H9 (cell line): ENCODE results near the gene BRCA2. TPM values are rescaled to one million over a fixed set of nuclear protein-coding genes. Genes with fewer than 3 reads are reported as not detected.

Source experiments
- DNase-seq: peaks from one replicate; pipeline ENCODE4 v3.0.0-alpha.2; 2017
- H2AFZ ChIP-seq: one replicate; pipeline ENCODE4 v1.6.1; 2013; ENCODE audit warnings: mild to moderate bottlenecking, low read length, control low read depth, moderate library complexity
- H2AK5ac ChIP-seq: 2 replicates; pipeline ENCODE4 v1.6.1; 2013; ENCODE audit warnings: low read length, control low read depth, mixed read lengths; ENCODE audit not compliant: insufficient read length
- H2BK120ac ChIP-seq: one replicate; pipeline ENCODE4 v1.6.1; 2013; ENCODE audit warnings: low read depth, mild to moderate bottlenecking, low read length, control low read depth, inconsistent platforms; ENCODE audit not compliant: poor library complexity, severe bottlenecking
- H2BK12ac ChIP-seq: 2 replicates; pipeline ENCODE4 v1.6.1; 2013; ENCODE audit warnings: low read length, control low read depth, mixed read lengths, low read depth; ENCODE audit not compliant: insufficient read length
- H2BK15ac ChIP-seq: 2 replicates; pipeline ENCODE4 v1.6.1; 2013; ENCODE audit warnings: low read depth, low read length, control low read depth
- H2BK20ac ChIP-seq: one replicate; pipeline ENCODE4 v1.6.1; 2013; ENCODE audit warnings: low read depth, mild to moderate bottlenecking, low read length, control low read depth, inconsistent platforms; ENCODE audit not compliant: poor library complexity, severe bottlenecking
- H2BK5ac ChIP-seq: 2 replicates; pipeline ENCODE4 v1.6.1; 2013; ENCODE audit warnings: low read length, control low read depth, mixed read lengths; ENCODE audit not compliant: insufficient read length
- H3K14ac ChIP-seq: 2 replicates; pipeline ENCODE4 v1.6.1; 2013; ENCODE audit warnings: low read length, control low read depth; ENCODE audit not compliant: insufficient read depth
- H3K18ac ChIP-seq: 2 replicates; pipeline ENCODE4 v1.6.1; 2013; ENCODE audit warnings: low read depth, mild to moderate bottlenecking, mixed read lengths, low read length, control low read depth; ENCODE audit not compliant: insufficient read length
- H3K23ac ChIP-seq: 2 replicates; pipeline ENCODE4 v1.6.1; 2013; ENCODE audit warnings: low read length, control low read depth, mixed read lengths, low read depth; ENCODE audit not compliant: insufficient read length
- H3K23me2 ChIP-seq: 2 replicates; pipeline ENCODE4 v1.6.1; 2013; ENCODE audit warnings: low read depth, mild to moderate bottlenecking, mixed read lengths, low read length, control low read depth; ENCODE audit not compliant: insufficient read length, poor library complexity, severe bottlenecking
- H3K27ac ChIP-seq: 2 replicates; pipeline ENCODE4 v1.5.1; 2013; ENCODE audit warnings: low read length, control low read depth, mixed read lengths, low read depth; ENCODE audit not compliant: insufficient read length
- H3K27me3 ChIP-seq: 2 replicates; pipeline ENCODE4 v1.6.1; 2013; ENCODE audit warnings: low read length, control low read depth, inconsistent platforms; ENCODE audit not compliant: insufficient read depth
- H3K4ac ChIP-seq: 2 replicates; pipeline ENCODE4 v1.6.1; 2013; ENCODE audit warnings: low read depth, mild to moderate bottlenecking, control low read depth, inconsistent platforms, low read length, moderate library complexity
- H3K4me1 ChIP-seq: 2 replicates; pipeline ENCODE4 v1.6.1; 2013; ENCODE audit warnings: low read length, control low read depth, inconsistent platforms; ENCODE audit not compliant: insufficient read depth
- H3K4me2 ChIP-seq: 2 replicates; pipeline ENCODE4 v1.6.1; 2013; ENCODE audit warnings: low read length, control low read depth, mixed read lengths; ENCODE audit not compliant: insufficient read length, insufficient read depth
- H3K56ac ChIP-seq: 2 replicates; pipeline ENCODE4 v1.6.1; 2013; ENCODE audit warnings: low read depth, mild to moderate bottlenecking, mixed read lengths, low read length, control low read depth; ENCODE audit not compliant: insufficient read length
- H3K79me1 ChIP-seq: 2 replicates; pipeline ENCODE4 v1.6.1; 2013; ENCODE audit warnings: low read depth, mild to moderate bottlenecking, moderate library complexity, low read length, control low read depth, inconsistent platforms; ENCODE audit not compliant: insufficient read depth, poor library complexity, severe bottlenecking
- H3K79me2 ChIP-seq: 2 replicates; pipeline ENCODE4 v1.6.1; 2013; ENCODE audit warnings: low read length, control low read depth, inconsistent platforms; ENCODE audit not compliant: insufficient read depth
- H3K9ac ChIP-seq: 2 replicates; pipeline ENCODE4 v1.6.1; 2013; ENCODE audit warnings: low read length, control low read depth, mixed read lengths; ENCODE audit not compliant: insufficient read length; ENCODE audit errors: extremely low read depth
- H3K9me3 ChIP-seq: one replicate; pipeline ENCODE4 v1.6.1; 2013; ENCODE audit warnings: low read depth, low read length, inconsistent platforms; ENCODE audit not compliant: control insufficient read depth
- H3T11ph ChIP-seq: one replicate; pipeline ENCODE4 v1.6.1; 2013; ENCODE audit warnings: mild to moderate bottlenecking, low read length, control low read depth, inconsistent platforms
- H4K20me1 ChIP-seq: one replicate; pipeline ENCODE4 v1.6.1; 2013; ENCODE audit not compliant: control insufficient read depth, insufficient read length, insufficient read depth
- H4K5ac ChIP-seq: 2 replicates; pipeline ENCODE4 v1.6.1; 2013; ENCODE audit warnings: low read depth, mild to moderate bottlenecking, mixed read lengths, low read length, control low read depth; ENCODE audit not compliant: insufficient read length
- H4K8ac ChIP-seq: replicated peaks from 2 replicates; pipeline ENCODE4 v1.6.1; 2013; ENCODE audit warnings: low read length, control low read depth, mixed read lengths, low read depth; ENCODE audit not compliant: insufficient read length
- H4K91ac ChIP-seq: 2 replicates; pipeline ENCODE4 v1.6.1; 2013; ENCODE audit warnings: low read depth, mild to moderate bottlenecking, moderate library complexity, mixed read lengths, low read length, control low read depth; ENCODE audit not compliant: insufficient read length
- H3K27ac Mint-ChIP-seq, 3 experiments: 2 replicates in 2 of 3; 3 replicates in 1 of 3; pipeline ENCODE4 v1.8.0; 2020 to 2021; ENCODE audit warnings: mixed read lengths in 3 of 3, mild to moderate bottlenecking in 1 of 3, moderate library complexity in 1 of 3
- H3K27me3 Mint-ChIP-seq: 2 replicates; pipeline ENCODE4 v1.8.0; 2021; ENCODE audit warnings: low read depth, mild to moderate bottlenecking, moderate library complexity, mixed read lengths
- H3K36me3 Mint-ChIP-seq, 3 experiments: 2 replicates in 2 of 3; 3 replicates in 1 of 3; pipeline ENCODE4 v1.8.0; 2020 to 2021; ENCODE audit warnings: low read depth in 3 of 3, mixed read lengths in 3 of 3; ENCODE audit not compliant: insufficient read depth in 1 of 3
- H3K4me1 Mint-ChIP-seq, 2 experiments: 2 replicates each; pipeline ENCODE4 v1.8.0; 2020; ENCODE audit warnings: mixed read lengths in 2 of 2
- H3K4me3 Mint-ChIP-seq, 2 experiments: 2 replicates in 1 of 2; 3 replicates in 1 of 2; pipeline ENCODE4 v1.8.0; 2020 to 2021; ENCODE audit warnings: mild to moderate bottlenecking in 2 of 2, mixed read lengths in 2 of 2, moderate library complexity in 1 of 2
- H3K9me3 Mint-ChIP-seq, 2 experiments: 2 replicates in 1 of 2; 3 replicates in 1 of 2; pipeline ENCODE4 v1.8.0; 2020; ENCODE audit warnings: mild to moderate bottlenecking in 2 of 2, mixed read lengths in 2 of 2, moderate library complexity in 1 of 2
- whole genome bisulfite sequencing: extraction: QIAGEN DNeasy Blood & Tissue Kit; methylation state at CpG from one replicate; pipeline ENCODE4 v1.1.7; 2013; ENCODE audit warnings: missing lambda C conversion rate, low lambda C conversion rate, mixed read lengths; ENCODE audit not compliant: insufficient read length; ENCODE audit errors: extremely low coverage; 5-methylcytosine and 5-hydroxymethylcytosine counted together
- total RNA-seq: library from RNA; stranded (reverse); gene quantifications from 2 replicates; pipeline ENCODE4 v1.2.1, GENCODE V29; 2021
- TF ChIP-seq, protein P1 (sequence below): fragments of 200-600 bp; sonication (generic); conservative IDR thresholded peaks from 3 replicates; pipeline ENCODE4 v1.8.0; 2021; ENCODE audit warnings: antibody characterized with exemption, mild to moderate bottlenecking

The BRCA2 gene
- total RNA-seq, 1 experiment from 2014 or later = 17.0 TPM

DNA sequence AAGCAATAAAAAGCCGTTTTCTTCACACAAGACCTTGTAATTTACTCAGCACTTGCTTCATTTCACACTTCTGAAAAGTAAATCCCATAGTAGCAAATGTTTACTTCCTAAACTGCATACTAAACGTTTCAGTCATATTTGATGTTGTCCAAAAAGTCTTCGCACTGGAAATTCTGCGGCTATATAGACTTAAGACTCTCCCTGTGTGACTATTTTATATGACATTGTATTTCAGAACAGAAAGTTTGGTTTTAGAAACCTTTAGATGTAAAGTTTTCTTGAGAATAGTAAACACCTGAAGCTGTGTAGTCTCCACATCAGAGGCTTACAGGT, 29.7 kb upstream of the BRCA2 start:
- no peak overlapping the region for H2BK20ac ChIP-seq
- no peak overlapping the region for H4K5ac ChIP-seq
- no peaks in the 10 kb centered on the region for H3K36me3 Mint-ChIP-seq
- no peak overlapping the region for H2BK120ac ChIP-seq
- H3K4me3 Mint-ChIP-seq = no peak overlapping the region
- H2BK15ac ChIP-seq = no peak overlapping the region
- H3K79me1 ChIP-seq = no peaks in the 10 kb centered on the region
- no peaks in the 10 kb centered on the region for H3K4me1 ChIP-seq
- no peak overlapping the region for H3K18ac ChIP-seq
- TF ChIP-seq, protein P1, sequence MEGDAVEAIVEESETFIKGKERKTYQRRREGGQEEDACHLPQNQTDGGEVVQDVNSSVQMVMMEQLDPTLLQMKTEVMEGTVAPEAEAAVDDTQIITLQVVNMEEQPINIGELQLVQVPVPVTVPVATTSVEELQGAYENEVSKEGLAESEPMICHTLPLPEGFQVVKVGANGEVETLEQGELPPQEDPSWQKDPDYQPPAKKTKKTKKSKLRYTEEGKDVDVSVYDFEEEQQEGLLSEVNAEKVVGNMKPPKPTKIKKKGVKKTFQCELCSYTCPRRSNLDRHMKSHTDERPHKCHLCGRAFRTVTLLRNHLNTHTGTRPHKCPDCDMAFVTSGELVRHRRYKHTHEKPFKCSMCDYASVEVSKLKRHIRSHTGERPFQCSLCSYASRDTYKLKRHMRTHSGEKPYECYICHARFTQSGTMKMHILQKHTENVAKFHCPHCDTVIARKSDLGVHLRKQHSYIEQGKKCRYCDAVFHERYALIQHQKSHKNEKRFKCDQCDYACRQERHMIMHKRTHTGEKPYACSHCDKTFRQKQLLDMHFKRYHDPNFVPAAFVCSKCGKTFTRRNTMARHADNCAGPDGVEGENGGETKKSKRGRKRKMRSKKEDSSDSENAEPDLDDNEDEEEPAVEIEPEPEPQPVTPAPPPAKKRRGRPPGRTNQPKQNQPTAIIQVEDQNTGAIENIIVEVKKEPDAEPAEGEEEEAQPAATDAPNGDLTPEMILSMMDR = no peak
- H2BK12ac ChIP-seq = no peak overlapping the region
- no peaks in the 10 kb centered on the region for H4K20me1 ChIP-seq
- no peak overlapping the region for H4K8ac ChIP-seq
- H3K23ac ChIP-seq = no peak overlapping the region
- no CpG with 5 or more reads among the region's 4 CpGs for WGBS
- no peaks in the 10 kb centered on the region for H3K9me3 ChIP-seq
- H3K27ac ChIP-seq = no peak overlapping the region
- H3K27ac Mint-ChIP-seq = no peak overlapping the region
- H3K4ac ChIP-seq = no peak overlapping the region
- no peak overlapping the region for H2BK5ac ChIP-seq
- H3K9ac ChIP-seq = no peak overlapping the region
- H3K79me2 ChIP-seq = no peaks in the 10 kb centered on the region
- H3K4me2 ChIP-seq = no peak overlapping the region
- H3K4me1 Mint-ChIP-seq = peaks cover 14 to 17% of the 10 kb centered on the region in 2 experiments
- no peak overlapping the region for H3K56ac ChIP-seq
- H3K14ac ChIP-seq = no peak overlapping the region
- H4K91ac ChIP-seq = no peak overlapping the region
- H3T11ph ChIP-seq = no peak overlapping the region
- DNase-seq = no peak
- no peaks in the 10 kb centered on the region for H3K27me3 ChIP-seq
- no peak overlapping the region for H2AFZ ChIP-seq
- no peak overlapping the region for H2AK5ac ChIP-seq
- no peaks in the 10 kb centered on the region for H3K27me3 Mint-ChIP-seq
- H3K23me2 ChIP-seq = no peaks in the 10 kb centered on the region
- no peaks in the 10 kb centered on the region for H3K9me3 Mint-ChIP-seq
